Heart left ventricle (tissue), 16 donors: ENCODE results near the gene MRPL49. TPM values are rescaled to one million over a fixed set of nuclear protein-coding genes. Genes with fewer than 3 reads are reported as not detected.

ENCODE experiments used
- ATAC-seq, 4 donors: fragments of 200-7000 bp; cut with Tn5 transposase; one replicate each; pipeline ENCODE4 v1.9.1; 2020 to 2022; ENCODE audit warnings: moderate library complexity in 4 of 4, mild to moderate bottlenecking in 3 of 4, moderate number of reproducible peaks in 1 of 4
- DNase-seq, 5 donors: peaks; one replicate each; pipeline ENCODE4 v3.0.0-alpha.2; 2020
- H3K27ac ChIP-seq, 12 donors: fragments of 200-600 bp; sonication (generic) in 4 of 12; one replicate each; pipeline versions ENCODE4 v1.5.0 to v1.8.0; 2016 to 2022; ENCODE audit warnings: mild to moderate bottlenecking in 2 of 12
- H3K27me3 ChIP-seq, 9 donors: fragments of 200-600 bp; sonication (generic) in 2 of 9; one replicate each; pipeline versions ENCODE4 v1.5.1 to v1.8.0; 2016 to 2022; ENCODE audit warnings: mild to moderate bottlenecking in 3 of 9
- H3K36me3 ChIP-seq, 9 donors: fragments of 200-600 bp; sonication (generic) in 2 of 9; one replicate each; pipeline versions ENCODE4 v1.5.0 to v1.8.0; 2018 to 2022; ENCODE audit warnings: mild to moderate bottlenecking in 2 of 9
- H3K4me1 ChIP-seq, 12 donors: fragments of 200-600 bp; sonication (generic) in 4 of 12; one replicate each; pipeline versions ENCODE4 v1.5.0 to v1.8.0; 2016 to 2022; ENCODE audit warnings: mild to moderate bottlenecking in 3 of 12
- H3K4me3 ChIP-seq, 12 donors: fragments of 200-600 bp; sonication (generic) in 4 of 12; one replicate each; pipeline versions ENCODE4 v1.5.0 to v1.8.0; 2017 to 2022; ENCODE audit warnings: mild to moderate bottlenecking in 9 of 12, moderate library complexity in 4 of 12
- H3K9me3 ChIP-seq, 12 donors: fragments of 200-600 bp; sonication (generic) in 4 of 12; one replicate each; pipeline versions ENCODE4 v1.5.0 to v1.8.0; 2016 to 2022; ENCODE audit warnings: mild to moderate bottlenecking in 1 of 12
- CTCF ChIP-seq, 12 donors: fragments of 200-600 bp; sonication (generic) in 4 of 12; IDR thresholded peaks; one replicate each; pipeline versions ENCODE4 v1.5.0 to v1.8.0; 2018 to 2022; ENCODE audit warnings: antibody characterized with exemption in 12 of 12, mild to moderate bottlenecking in 5 of 12
- POLR2A ChIP-seq, 2 donors: fragments of 450-650 bp; IDR thresholded peaks; one replicate each; pipeline ENCODE4 v1.6.1; 2017; ENCODE audit warnings: antibody characterized with exemption in 2 of 2, mild to moderate bottlenecking in 2 of 2, moderate library complexity in 2 of 2
- WGBS, 4 donors: extraction: QIAGEN DNeasy Blood & Tissue Kit in 2 of 4; methylation state at CpG; one replicate each; pipeline versions ENCODE4 v1.1.5 to v1.1.7; 2013 to 2018; 5-methylcytosine and 5-hydroxymethylcytosine counted together
- intact Hi-C, 10 donors: fragments of 100-400 bp; cut with DNase I; formaldehyde crosslinking; loops; one replicate each; pipeline versions ENCODE4 v1.11.1 to v1.14.2; 2022
- polyA plus RNA-seq, 2 donors: library from polyadenylated mRNA; stranded (reverse); fragments of 200-250 nt; gene quantifications; one replicate each; pipeline ENCODE4 v1.2.3, GENCODE V29; 2013
- total RNA-seq, 9 donors: library from RNA; depleted of rRNA in 2 of 9; stranded (reverse); fragments of >200 nt in 2 of 9; fragmentation: NEBNext Ultra II Directional in 3 of 9; extraction: Animal tissue kit (Norgen Biotek cat#: 25700) in 3 of 9; gene quantifications; one replicate each; pipeline versions ENCODE4 v1.1.0 to v1.2.4, GENCODE V29; 2016 to 2023
- donor health status: ischemic (EF 13 %, LVEDD 7.1; RV severe dilation, severe dysfunction).
- donor health status: healthy with polysubstance abuse.
- donor health status: DM: no; HTN: yes; CAD: no.
- donor health status: DM: no; HTN: no; CAD: no.
- donor health status: ischemic (EF 25% LVEDD 6.9; RV normal size, moderate dysfunction).
- donor health status: ischemic (EF 25% LVEDD 5.7; RV mildly dilated, moderate dysfunction).
- donor health status: healthy.
- donor health status: DM: yes; HTN: yes; CAD: no.
- donor health status: ischemic (EF 35%, LVEDD 5.7; RV mildly dilated, moderate dysfunction).
- donor health status: nonischemic (EF 11% LVEDD 7.7; RV severe dilation, severe dysfunction).
- donor health status: DM: yes; HTN: yes; CAD: no.
- donor health status: PGD.
- donor health status: ischemic (EF 29% LVEDD 5.4; RV normal size, mild dysfunction).
- donor health status: nonischemic (EF 23%, LVEDD 6.1; RV moderate dilation, normal function).

The MRPL49 gene
- total and polyA plus RNA-seq, 11 donors: 13.7 to 66.6 (median 42.1) TPM

GRCh38 chr11:65078151-65078550, 44.0 kb upstream of the MRPL49 start:
- ATAC-seq (peak in 3 of 4 donors; percentile 58 to 65 (median 65)), DNase-seq (no peak)
- TF ChIP-seq POLR2A (IDR thresholded peaks at IDR 0.05) (no peak), CTCF (IDR thresholded peaks at IDR 0.05) (peak; percentile 26 to 63 (median 42))
- H3K27ac ChIP-seq: peak overlapping the region in 1 of 12 donors; percentile 22
- peaks cover 0 to 6% (median under 1%) of the 10 kb centered on the region in 12 donors for H3K4me1 ChIP-seq
- H3K4me3 ChIP-seq: no peak overlapping the region
- H3K9me3 ChIP-seq: no peaks in the 10 kb centered on the region
- 64 to 78% (median 68%) methylated on average over 2 to 3 of the region's 3 CpGs for WGBS, 4 donors
- H3K36me3 ChIP-seq: no peaks in the 10 kb centered on the region
- no peaks in the 10 kb centered on the region for H3K27me3 ChIP-seq
- intact Hi-C loops: no loop called here

GRCh38 chr11:65078786-65079342, 43.3 kb upstream of the MRPL49 start:
- Histone ChIP-seq H3K27me3 (no peaks in the 10 kb centered on the region), H3K27ac (peak overlapping the region in 1 of 12 donors; percentile 22), H3K4me3 (no peak overlapping the region), H3K9me3 (no peaks in the 10 kb centered on the region), H3K4me1 (peaks cover 0 to 12% (median 5%) of the 10 kb centered on the region in 12 donors), H3K36me3 (no peaks in the 10 kb centered on the region)
- intact Hi-C loops: no loop called here
- ATAC-seq (no peak), DNase-seq (no peak)
- 88 to 96% (median 91%) methylated on average over 9 of the region's 9 CpGs for WGBS, 4 donors
- TF ChIP-seq POLR2A (IDR thresholded peaks at IDR 0.05) (no peak), CTCF (IDR thresholded peaks at IDR 0.05) (no peak)

DNA sequence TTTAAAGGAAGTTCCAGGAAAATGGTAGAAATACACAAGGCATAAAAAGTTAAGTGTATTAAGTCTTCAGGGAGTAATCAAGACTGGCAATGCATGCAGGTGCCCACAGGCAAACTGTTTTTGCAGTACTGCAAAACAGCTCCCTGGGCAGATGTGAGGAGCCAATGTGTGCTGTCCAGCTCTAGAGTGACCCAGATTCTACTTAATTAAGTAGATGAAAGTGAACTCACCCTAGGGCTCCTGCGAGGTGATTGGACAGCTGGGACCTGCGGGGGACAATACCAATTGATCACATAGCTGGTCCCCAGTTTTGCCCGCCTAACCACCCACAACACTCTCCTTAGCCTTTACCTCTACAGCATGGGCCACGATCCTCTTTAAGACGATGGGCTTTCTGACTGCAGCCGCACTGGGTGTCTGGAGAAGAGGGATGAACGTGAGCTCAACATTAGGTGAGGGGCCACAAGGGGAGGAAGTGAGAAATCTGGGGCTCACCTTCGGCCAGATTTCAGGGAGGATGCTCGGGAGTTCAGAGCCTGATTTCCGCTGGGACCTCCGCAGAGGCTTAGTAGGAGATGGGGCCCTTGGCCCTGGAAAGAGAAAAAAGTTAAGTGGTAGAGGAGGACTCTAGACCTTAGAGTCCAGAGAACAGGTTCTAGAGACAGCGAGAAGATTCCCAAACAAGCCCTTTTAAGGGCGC, 38.8 kb upstream of the MRPL49 start:
- Histone ChIP-seq H3K27ac (peak overlapping the region in 9 of 12 donors; percentile 87 to 95 (median 91)), H3K27me3 (no peaks in the 10 kb centered on the region), H3K36me3 (peaks cover 0 to 33% (median 29%) of the 10 kb centered on the region in 9 donors), H3K4me1 (peaks cover 4 to 27% (median 16%) of the 10 kb centered on the region in 12 donors), H3K9me3 (no peaks in the 10 kb centered on the region), H3K4me3 (peak overlapping the region; percentile 44 to 93 (median 79))
- WGBS, 4 donors: 5 to 9% (median 6%) methylated on average over 13 of the region's 13 CpGs
- intact Hi-C loops: loop anchor here in 5 of 10 donors (5.0 to 10.0 kb wide), 4 partner anchors 41 to 71 kb away; partner anchors contain the start of genes ARL2 (in 4 of the 5), SAC3D1 (in 4 of the 5) and SNX15 (in 1 of the 5)
- ATAC-seq (no peak), DNase-seq (no peak)
- TF ChIP-seq CTCF (IDR thresholded peaks at IDR 0.05) (no peak), POLR2A (IDR thresholded peaks at IDR 0.05) (no peak)
